ENCODE measurements around the gene CRELD2. TPM values are rescaled to one million over a fixed set of nuclear protein-coding genes. Genes with fewer than 3 reads are reported as not detected.

Gene CRELD2
- total and polyA plus RNA-seq, 2 of the 13 experiments (the other 11 are each of a cell fraction or from before 2014, with no cell fraction given) = 17.2 to 44.7 TPM

DNA sequence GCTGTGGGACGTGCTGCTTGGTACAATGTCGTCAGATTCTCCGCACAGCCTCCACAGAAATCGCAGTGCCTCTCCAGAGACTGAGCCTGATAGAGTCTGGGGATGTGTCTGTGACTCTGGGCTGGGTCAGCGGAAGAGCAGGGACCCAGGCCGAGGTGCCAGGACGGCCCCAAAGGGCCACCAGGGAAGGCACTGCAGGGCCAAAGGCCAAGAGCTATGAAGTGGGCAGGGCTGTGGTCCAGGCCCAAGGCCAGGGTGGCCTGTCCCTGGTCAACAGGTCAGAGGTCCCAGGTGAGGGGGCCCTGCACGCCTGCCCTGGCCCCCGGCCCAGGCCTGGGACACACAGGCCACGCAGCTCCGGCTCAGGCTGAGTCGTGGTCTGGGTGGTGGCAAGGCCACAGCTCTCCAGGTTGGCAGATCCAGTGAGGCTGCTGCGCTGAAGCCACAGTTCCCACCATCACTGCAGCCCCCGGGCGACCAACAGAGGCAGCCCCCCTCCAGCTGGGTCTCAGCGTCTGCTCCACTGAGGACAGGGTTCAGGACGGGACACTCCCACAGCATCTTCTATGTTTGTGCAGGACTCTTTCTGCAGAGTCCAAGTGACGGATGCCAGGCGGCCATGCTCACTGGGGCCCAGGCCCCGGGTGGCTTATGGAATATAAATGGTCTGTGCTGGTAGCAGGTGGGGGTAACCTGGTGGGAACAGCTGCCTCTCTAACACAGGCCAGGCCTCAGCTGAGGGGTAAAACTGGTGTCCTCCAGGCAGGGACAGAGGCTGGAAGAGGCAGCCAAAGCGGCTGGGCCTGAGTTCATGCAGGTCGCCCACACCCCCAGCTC is 37.4 kb downstream of the CRELD2 start (continued):
- TF ChIP-seq FOXO1 (CRISPR knock-in tag; IDR thresholded peaks at IDR 0.05) (peak; percentile 61; the same call in 1 of the 2 replicates), ZBTB38 (CRISPR knock-in tag; IDR thresholded peaks at IDR 0.05) (peak; percentile 75; the same call in 1 of the 2 replicates), NCOR1 (IDR thresholded peaks at IDR 0.05; ENCODE audit: borderline replicate concordance, low read length) (no peak), ZNF414 (CRISPR knock-in tag; IDR thresholded peaks at IDR 0.05) (0 out of 2 replicates have a peak, but pooled peaks have one; percentile 41), SOX5 (CRISPR knock-in tag; IDR thresholded peaks at IDR 0.05; ENCODE audit: borderline replicate concordance) (peak; percentile 35; the same call in 1 of the 2 replicates), RXRB (CRISPR knock-in tag; IDR thresholded peaks at IDR 0.05; ENCODE audit: borderline replicate concordance) (peak; percentile 55; the same call in 1 of the 2 replicates), POGZ (CRISPR knock-in tag; IDR thresholded peaks at IDR 0.05) (no peak), BCLAF1 (IDR thresholded peaks at IDR 0.05) (no peak), THAP9 (CRISPR knock-in tag; IDR thresholded peaks at IDR 0.05; ENCODE audit: borderline replicate concordance) (0 out of 2 replicates have a peak, but pooled peaks have one; percentile 34), NR2F6 (IDR thresholded peaks at IDR 0.05) (peak; percentile 90), NR2F6 (CRISPR knock-in tag; IDR thresholded peaks at IDR 0.05) (peak; percentile 96), RCOR2 (CRISPR knock-in tag; IDR thresholded peaks at IDR 0.05) (no peak), ZSCAN31 (CRISPR knock-in tag; IDR thresholded peaks at IDR 0.05; ENCODE audit: low read depth) (0 out of 2 replicates have a peak, but pooled peaks have one; percentile 28), NR2F2 (IDR thresholded peaks at IDR 0.05; ENCODE audit: borderline replicate concordance, low read depth) (peak; percentile 82; the same call in 1 of the 2 replicates), ZNF33A (CRISPR knock-in tag; IDR thresholded peaks at IDR 0.05; ENCODE audit: borderline replicate concordance) (no peak)
- TF ChIP-seq, protein P1, sequence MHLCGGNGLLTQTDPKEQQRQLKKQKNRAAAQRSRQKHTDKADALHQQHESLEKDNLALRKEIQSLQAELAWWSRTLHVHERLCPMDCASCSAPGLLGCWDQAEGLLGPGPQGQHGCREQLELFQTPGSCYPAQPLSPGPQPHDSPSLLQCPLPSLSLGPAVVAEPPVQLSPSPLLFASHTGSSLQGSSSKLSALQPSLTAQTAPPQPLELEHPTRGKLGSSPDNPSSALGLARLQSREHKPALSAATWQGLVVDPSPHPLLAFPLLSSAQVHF (CRISPR knock-in tag; IDR thresholded peaks at IDR 0.05) = no peak
- TF ChIP-seq, protein P2, sequence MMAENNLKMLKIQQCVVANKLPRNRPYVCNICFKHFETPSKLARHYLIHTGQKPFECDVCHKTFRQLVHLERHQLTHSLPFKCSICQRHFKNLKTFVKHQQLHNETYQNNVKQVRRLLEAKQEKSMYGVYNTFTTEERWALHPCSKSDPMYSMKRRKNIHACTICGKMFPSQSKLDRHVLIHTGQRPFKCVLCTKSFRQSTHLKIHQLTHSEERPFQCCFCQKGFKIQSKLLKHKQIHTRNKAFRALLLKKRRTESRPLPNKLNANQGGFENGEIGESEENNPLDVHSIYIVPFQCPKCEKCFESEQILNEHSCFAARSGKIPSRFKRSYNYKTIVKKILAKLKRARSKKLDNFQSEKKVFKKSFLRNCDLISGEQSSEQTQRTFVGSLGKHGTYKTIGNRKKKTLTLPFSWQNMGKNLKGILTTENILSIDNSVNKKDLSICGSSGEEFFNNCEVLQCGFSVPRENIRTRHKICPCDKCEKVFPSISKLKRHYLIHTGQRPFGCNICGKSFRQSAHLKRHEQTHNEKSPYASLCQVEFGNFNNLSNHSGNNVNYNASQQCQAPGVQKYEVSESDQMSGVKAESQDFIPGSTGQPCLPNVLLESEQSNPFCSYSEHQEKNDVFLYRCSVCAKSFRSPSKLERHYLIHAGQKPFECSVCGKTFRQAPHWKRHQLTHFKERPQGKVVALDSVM (CRISPR knock-in tag; IDR thresholded peaks at IDR 0.05) = peak; percentile 58; the same call in 1 of the 2 replicates
- TF ChIP-seq, protein P3, sequence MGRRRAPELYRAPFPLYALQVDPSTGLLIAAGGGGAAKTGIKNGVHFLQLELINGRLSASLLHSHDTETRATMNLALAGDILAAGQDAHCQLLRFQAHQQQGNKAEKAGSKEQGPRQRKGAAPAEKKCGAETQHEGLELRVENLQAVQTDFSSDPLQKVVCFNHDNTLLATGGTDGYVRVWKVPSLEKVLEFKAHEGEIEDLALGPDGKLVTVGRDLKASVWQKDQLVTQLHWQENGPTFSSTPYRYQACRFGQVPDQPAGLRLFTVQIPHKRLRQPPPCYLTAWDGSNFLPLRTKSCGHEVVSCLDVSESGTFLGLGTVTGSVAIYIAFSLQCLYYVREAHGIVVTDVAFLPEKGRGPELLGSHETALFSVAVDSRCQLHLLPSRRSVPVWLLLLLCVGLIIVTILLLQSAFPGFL (CRISPR knock-in tag; IDR thresholded peaks at IDR 0.05) = no peak

All from HepG2 (cell line).